ENCODE results near the gene CYB5A. TPM values are rescaled to one million over a fixed set of nuclear protein-coding genes. Genes with fewer than 3 reads are reported as not detected.

The CYB5A gene
- total and polyA plus RNA-seq, 2 experiments from 2014 or later, result 273 to 457 TPM

GRCh38 chr18:74311000-74311399 is 19.2 kb upstream of the CYB5A start:
- no peak overlapping the region for H3K4me2 ChIP-seq
- H3K9me2 ChIP-seq (replicated peaks; ENCODE audit: insufficient read depth), result no peaks in the 10 kb centered on the region
- 91% methylated on average over 1 of the region's 1 CpG for WGBS (ENCODE audit: low lambda C conversion rate, missing lambda C conversion rate)
- H4K20me1 ChIP-seq (ENCODE audit: insufficient read depth, poor library complexity, severe bottlenecking), result no peaks in the 10 kb centered on the region
- H3K4me1 ChIP-seq (ENCODE audit: insufficient read depth), result no peaks in the 10 kb centered on the region
- no peaks in the 10 kb centered on the region for H3K9me3 ChIP-seq (ENCODE audit: low read depth)
- H3K79me2 ChIP-seq, result no peaks in the 10 kb centered on the region
- no peak for TF ChIP-seq EZH2phosphoT487 (IDR thresholded peaks at IDR 0.05; ENCODE audit: low read depth, severe bottlenecking, unreplicated experiment)
- no peak for TF ChIP-seq EZH2 (IDR thresholded peaks at IDR 0.05; ENCODE audit: borderline replicate concordance)
- no peak for TF ChIP-seq CTCF (IDR thresholded peaks at IDR 0.05; ENCODE audit: poor library complexity)
- no peak overlapping the region for H3K4me3 ChIP-seq
- no peaks in the 10 kb centered on the region for H3K27me3 ChIP-seq
- no peak for DNase-seq (ENCODE audit: low spot score)
- H2AFZ ChIP-seq, result no peak overlapping the region
- H3K27ac ChIP-seq, result no peak overlapping the region
- no peaks in the 10 kb centered on the region for H3K36me3 ChIP-seq (replicated peaks; ENCODE audit: insufficient read depth, low read depth)

- no peak overlapping the region for H3K4me3 ChIP-seq
- no peak overlapping the region for H3K27ac ChIP-seq
- H3K36me3 ChIP-seq (replicated peaks; ENCODE audit: insufficient read depth, low read depth), result no peaks in the 10 kb centered on the region
- H3K9me2 ChIP-seq (replicated peaks; ENCODE audit: insufficient read depth), result no peaks in the 10 kb centered on the region
- H2AFZ ChIP-seq, result no peak overlapping the region
- H3K4me1 ChIP-seq (ENCODE audit: insufficient read depth), result no peaks in the 10 kb centered on the region
- DNase-seq (ENCODE audit: low spot score), result peak; percentile 43
- H3K4me2 ChIP-seq, result no peak overlapping the region
- H3K9me3 ChIP-seq (ENCODE audit: low read depth), result no peaks in the 10 kb centered on the region
- TF ChIP-seq CTCF (IDR thresholded peaks at IDR 0.05; ENCODE audit: poor library complexity), result no peak
- no peak for TF ChIP-seq EZH2 (IDR thresholded peaks at IDR 0.05; ENCODE audit: borderline replicate concordance)
- no peak for TF ChIP-seq EZH2phosphoT487 (IDR thresholded peaks at IDR 0.05; ENCODE audit: low read depth, severe bottlenecking, unreplicated experiment)
- no peaks in the 10 kb centered on the region for H4K20me1 ChIP-seq (ENCODE audit: insufficient read depth, poor library complexity, severe bottlenecking)
- WGBS (ENCODE audit: low lambda C conversion rate, missing lambda C conversion rate), result 70% methylated on average over 3 of the region's 3 CpGs
- H3K27me3 ChIP-seq, result no peaks in the 10 kb centered on the region
- no peaks in the 10 kb centered on the region for H3K79me2 ChIP-seq
Observed at GRCh38 chr18:74310411-74310810, 18.6 kb upstream of the CYB5A start.

GRCh38 chr18:74303936-74304335 is 12.2 kb upstream of the CYB5A start:
- WGBS (ENCODE audit: low lambda C conversion rate, missing lambda C conversion rate), result 83% methylated on average over 1 of the region's 1 CpG
- Histone ChIP-seq H3K4me3 (no peak overlapping the region), H2AFZ (no peak overlapping the region), H3K9me3 (ENCODE audit: low read depth) (no peaks in the 10 kb centered on the region), H3K36me3 (replicated peaks; ENCODE audit: insufficient read depth, low read depth) (no peaks in the 10 kb centered on the region), H3K27ac (no peak overlapping the region), H3K4me1 (ENCODE audit: insufficient read depth) (peaks cover 6% of the 10 kb centered on the region), H4K20me1 (ENCODE audit: insufficient read depth, poor library complexity, severe bottlenecking) (no peaks in the 10 kb centered on the region), H3K27me3 (no peaks in the 10 kb centered on the region), H3K4me2 (no peak overlapping the region), H3K9me2 (replicated peaks; ENCODE audit: insufficient read depth) (no peaks in the 10 kb centered on the region), H3K79me2 (no peaks in the 10 kb centered on the region)
- TF ChIP-seq EZH2phosphoT487 (IDR thresholded peaks at IDR 0.05; ENCODE audit: low read depth, severe bottlenecking, unreplicated experiment) (no peak), EZH2 (IDR thresholded peaks at IDR 0.05; ENCODE audit: borderline replicate concordance) (no peak), CTCF (IDR thresholded peaks at IDR 0.05; ENCODE audit: poor library complexity) (no peak)
- DNase-seq (ENCODE audit: low spot score), result no peak

- Histone ChIP-seq H3K27me3 (no peaks in the 10 kb centered on the region), H3K79me2 (no peaks in the 10 kb centered on the region), H3K27ac (no peak overlapping the region), H3K4me2 (no peak overlapping the region), H3K36me3 (replicated peaks; ENCODE audit: insufficient read depth, low read depth) (no peaks in the 10 kb centered on the region), H2AFZ (no peak overlapping the region), H3K4me1 (ENCODE audit: insufficient read depth) (peaks cover 6% of the 10 kb centered on the region), H3K9me3 (ENCODE audit: low read depth) (no peaks in the 10 kb centered on the region), H4K20me1 (ENCODE audit: insufficient read depth, poor library complexity, severe bottlenecking) (no peaks in the 10 kb centered on the region), H3K9me2 (replicated peaks; ENCODE audit: insufficient read depth) (no peaks in the 10 kb centered on the region), H3K4me3 (no peak overlapping the region)
- 71% methylated on average over 5 of the region's 5 CpGs for WGBS (ENCODE audit: low lambda C conversion rate, missing lambda C conversion rate)
- TF ChIP-seq EZH2phosphoT487 (IDR thresholded peaks at IDR 0.05; ENCODE audit: low read depth, severe bottlenecking, unreplicated experiment) (no peak), EZH2 (IDR thresholded peaks at IDR 0.05; ENCODE audit: borderline replicate concordance) (no peak), CTCF (IDR thresholded peaks at IDR 0.05; ENCODE audit: poor library complexity) (no peak)
- no peak for DNase-seq (ENCODE audit: low spot score)
Observed at GRCh38 chr18:74303306-74303705, 11.5 kb upstream of the CYB5A start.

Measured in hepatocyte (in vitro differentiated cells).